Inflammatory macrophage treated with lipopolysaccharide for 4 hours (primary cell): ENCODE results near the gene MAPKAPK3.

Experiments
- DNase-seq: peaks from one replicate; pipeline ENCODE4 v3.0.0-alpha.2; 2020

MAPKAPK3 gene

GRCh38 chr3:50587806-50588758, 28.9 kb upstream of the MAPKAPK3 start:
- peak; percentile 32 for DNase-seq

GRCh38 chr3:50588759-50589433, 28.1 kb upstream of the MAPKAPK3 start:
- no peak for DNase-seq

GRCh38 chr3:50591196-50591741, 25.7 kb upstream of the MAPKAPK3 start:
- peak; percentile 46 for DNase-seq

DNA sequence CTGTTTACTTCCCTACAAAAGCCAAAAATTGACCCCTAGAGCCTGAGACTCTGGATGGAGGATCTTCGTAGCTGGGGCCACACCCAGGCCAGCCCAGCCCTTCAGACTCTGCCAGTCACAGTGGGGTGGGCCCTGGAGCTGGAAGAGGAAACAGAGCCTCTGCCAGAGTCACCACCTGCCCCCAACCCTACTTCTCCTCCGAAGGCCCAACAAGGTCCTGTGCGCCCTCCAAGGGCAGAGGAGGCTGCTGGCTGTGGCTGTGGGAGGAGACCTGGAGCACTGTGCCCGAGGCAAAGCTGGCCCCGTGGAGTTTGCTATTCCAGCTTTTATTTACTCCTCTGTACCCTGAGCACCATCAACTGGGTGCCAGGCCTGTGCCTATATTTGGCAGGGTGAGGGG, 24.4 kb upstream of the MAPKAPK3 start:
- peak; percentile 73 for DNase-seq

- no peak for DNase-seq
These were observed 22.6 kb upstream of the MAPKAPK3 start for GRCh38 chr3:50594253-50594785.

- DNase-seq: no peak
These were observed 17.7 kb upstream of the MAPKAPK3 start for GRCh38 chr3:50599115-50599715.

DNA sequence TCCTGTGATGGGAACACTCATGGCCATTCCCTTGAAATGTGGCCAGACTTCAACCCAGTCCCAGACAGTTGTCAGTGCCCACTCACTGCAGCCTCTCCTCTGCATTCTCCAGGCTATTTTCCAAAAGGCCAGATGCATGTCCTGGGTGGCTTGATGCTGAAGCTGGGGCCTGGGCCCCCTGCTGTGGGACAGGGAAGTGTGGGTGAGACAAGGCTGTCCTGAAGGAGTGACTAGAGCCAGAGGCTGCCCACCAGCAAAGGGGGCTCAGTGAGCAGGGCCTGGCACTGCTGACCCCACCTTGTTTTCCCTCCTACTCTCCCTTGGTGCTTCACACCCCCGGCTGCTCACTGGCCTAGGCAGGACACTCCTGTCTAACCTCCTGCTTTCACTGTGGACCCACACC, 17.2 kb upstream of the MAPKAPK3 start:
- no peak for DNase-seq

GRCh38 chr3:50600141-50600753, 16.7 kb upstream of the MAPKAPK3 start:
- no peak for DNase-seq

DNA sequence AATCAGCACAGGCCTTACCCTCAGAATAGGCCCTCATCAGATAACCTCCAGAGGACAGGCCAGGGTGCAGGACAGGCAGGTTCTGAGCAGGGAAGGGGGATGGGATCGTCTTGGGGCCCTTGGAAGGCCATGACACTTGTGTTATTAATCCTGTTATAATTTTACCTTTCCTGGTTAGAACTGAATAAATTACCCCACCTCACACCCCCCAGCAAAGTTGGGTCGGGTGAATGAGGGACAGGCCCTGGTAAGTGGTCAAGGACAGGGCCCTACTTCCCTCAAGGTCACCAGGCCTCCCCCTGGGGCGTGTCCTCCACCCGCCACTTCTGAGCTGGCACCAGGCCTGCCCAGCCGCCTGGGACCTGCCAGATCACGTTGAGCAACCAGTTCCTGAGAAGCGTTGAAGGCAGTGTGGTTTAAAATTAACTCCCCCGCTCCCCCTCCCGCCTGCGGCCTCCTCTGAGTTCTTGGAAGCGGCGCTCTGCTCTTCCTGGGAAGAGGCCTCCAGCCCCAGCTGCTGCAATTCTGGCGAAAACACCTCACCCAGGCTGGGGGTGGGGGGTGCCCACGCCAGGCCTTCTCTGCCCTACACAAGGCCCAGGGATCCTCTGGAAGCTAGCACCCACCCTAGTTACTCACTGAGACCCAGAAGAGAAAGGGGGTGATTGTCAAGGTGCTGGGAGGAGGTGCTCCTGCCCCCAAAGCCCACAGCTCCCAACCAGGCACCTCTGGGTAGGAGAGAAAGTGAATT, 15.9 kb upstream of the MAPKAPK3 start:
- DNase-seq: peak; percentile 93

- no peak for DNase-seq
These were observed 14.3 kb upstream of the MAPKAPK3 start for GRCh38 chr3:50602595-50603191.

- no peak for DNase-seq
These were observed 13.5 kb upstream of the MAPKAPK3 start for GRCh38 chr3:50603261-50604109.

DNA sequence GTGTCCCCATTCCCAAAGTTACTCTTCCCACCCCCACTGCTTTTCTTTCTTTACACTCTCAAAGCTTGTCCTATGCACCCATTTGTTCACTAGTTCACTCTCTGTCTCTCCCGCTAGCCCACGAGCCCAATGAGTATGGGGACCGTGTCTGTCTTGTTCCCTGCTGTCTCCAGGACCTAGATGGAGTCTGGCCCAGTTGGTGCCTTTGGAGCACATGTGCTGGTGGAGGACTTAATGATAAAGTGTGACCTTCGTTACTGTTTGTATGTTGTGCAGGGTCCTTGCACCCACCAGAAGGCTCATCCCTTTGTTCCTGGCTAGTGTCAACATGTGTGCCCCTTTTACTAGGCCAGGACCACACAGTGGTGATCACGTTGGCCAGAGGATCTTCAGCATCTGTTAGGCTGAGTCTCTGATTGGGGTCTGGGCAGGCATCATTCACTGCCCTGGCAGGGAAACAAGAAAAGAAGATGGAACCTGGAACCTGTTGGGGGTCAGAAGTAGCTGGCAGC, 12.8 kb upstream of the MAPKAPK3 start:
- no peak for DNase-seq

DNA sequence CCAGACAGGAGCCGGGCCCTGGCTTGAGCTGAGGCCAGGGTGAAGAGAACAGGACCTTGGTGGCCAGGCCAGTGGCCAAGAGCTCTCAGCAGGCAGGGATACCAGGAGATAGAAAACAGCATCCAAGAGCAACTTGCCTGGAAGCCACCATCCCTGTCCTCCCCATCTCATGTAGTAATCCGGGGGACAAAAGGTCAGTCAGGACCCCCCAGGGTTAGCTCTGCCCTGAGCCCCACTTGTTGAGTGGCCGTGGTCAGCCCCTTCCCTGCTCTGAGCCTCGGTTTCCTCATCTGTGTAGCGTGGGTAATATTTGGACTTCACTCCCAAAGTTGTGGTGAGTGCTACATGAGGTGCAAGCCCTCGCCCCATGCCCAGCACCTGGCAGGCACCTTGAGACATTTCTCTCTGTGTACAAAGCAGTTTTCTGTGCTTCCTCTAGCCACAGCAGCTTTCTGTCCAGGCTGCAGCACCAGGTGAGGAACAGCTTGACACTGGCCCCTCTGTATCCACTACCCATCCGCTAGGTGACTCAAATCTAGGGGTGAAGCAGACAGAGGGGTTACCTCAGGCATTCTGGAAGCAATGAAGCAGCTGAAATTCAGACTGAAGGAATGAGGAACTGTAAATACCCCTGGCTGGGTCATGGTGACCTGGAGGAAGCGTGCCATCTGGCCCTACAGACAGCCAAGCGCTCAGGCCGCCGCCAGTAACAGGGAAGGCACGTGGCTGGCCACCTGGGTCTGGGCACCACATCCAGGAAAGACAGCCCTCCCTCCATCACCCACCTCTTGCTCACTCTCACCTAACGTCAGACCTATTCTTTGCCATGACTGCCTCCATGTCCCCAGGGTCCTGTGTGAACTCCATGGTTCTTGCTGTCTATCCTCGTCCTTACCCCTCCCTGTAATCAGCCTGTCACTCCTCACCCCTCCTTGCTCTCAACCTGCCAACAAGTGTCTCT, 12.0 kb upstream of the MAPKAPK3 start:
- peak; percentile 50 for DNase-seq

DNA sequence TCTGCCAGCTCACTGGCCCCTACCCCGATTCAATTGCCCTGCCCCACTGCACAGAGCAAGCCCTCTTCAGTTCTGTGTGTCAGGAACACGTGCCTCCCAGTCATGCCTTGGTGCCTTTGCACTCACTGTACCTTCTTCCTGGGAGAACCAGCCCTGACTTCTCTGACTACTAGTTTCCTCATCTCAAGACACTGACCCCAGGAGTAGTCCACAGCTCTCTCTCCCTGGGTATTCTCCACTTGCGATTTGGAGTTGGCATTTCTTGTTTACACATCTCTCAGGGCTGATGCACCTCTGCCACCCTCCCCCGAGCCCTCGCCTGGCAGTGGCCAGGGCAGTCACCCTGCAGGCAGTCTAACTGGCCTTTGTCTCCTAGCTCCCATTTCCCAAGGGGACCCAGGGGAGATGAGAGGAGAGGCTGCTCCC, 11.0 kb upstream of the MAPKAPK3 start:
- peak; percentile 71 for DNase-seq

- DNase-seq: no peak
These were observed 10.4 kb upstream of the MAPKAPK3 start for GRCh38 chr3:50606596-50606995.

GRCh38 chr3:50607271-50608091, 9.5 kb upstream of the MAPKAPK3 start:
- no peak for DNase-seq

DNA sequence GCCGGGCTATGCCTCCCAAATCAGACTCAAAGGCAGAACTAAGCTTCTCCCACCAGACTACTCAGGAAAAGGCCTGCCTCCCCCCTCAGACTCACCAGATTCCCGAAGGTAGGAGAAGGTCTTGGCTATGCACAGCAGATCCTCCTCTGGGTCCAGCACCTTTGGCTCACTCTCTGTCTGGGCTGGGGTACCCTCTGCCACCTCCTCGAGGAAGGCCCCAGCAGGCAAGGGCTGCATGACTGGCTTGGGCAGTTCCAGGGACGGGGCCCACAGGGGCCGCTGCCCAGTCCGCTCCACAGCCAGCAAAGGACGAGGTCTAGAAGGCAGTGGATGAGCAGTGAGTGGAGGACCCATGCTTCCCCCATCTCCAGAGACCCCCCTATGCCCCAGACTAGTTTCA, 8.7 kb upstream of the MAPKAPK3 start:
- no peak for DNase-seq
